Measurements from ENCODE around the gene JAK3.

Gene JAK3

GRCh38 chr19:17865364-17866311 is 17.9 kb upstream of the JAK3 start:
- no peak for DNase-seq

DNA sequence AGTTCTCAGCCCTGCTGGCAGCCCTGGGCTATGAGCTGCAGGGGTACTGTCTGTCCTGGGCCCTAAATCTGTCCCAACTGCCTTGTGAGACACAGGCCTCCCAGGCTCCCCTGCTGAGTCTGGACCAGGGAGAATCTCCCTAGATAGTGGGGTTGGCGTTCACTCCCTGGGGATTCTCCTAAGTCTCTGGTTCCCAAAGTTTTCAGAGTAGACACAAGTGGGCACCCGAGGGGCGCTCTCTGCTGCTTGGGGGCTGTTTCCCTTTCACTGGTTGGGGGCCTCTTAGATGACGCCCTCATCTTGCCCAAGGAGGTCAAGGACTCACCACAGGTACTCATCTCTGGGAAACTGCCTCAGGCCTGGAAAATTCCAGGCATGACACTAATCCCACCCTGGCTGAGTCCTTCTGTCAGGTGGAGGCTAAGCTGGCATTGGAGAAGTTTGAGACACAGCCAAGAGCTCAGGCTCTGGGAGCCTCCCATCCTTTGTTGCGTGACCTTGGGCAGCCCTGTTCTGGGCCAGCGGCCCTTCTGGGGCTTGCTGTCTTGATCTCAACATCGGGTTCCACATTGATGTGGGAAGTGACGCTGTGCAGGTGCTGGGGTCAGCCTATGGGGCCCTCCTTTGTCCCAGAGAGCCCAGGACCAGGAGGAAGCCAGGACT is 15.9 kb upstream of the JAK3 start:
- DNase-seq, result no peak

DNA sequence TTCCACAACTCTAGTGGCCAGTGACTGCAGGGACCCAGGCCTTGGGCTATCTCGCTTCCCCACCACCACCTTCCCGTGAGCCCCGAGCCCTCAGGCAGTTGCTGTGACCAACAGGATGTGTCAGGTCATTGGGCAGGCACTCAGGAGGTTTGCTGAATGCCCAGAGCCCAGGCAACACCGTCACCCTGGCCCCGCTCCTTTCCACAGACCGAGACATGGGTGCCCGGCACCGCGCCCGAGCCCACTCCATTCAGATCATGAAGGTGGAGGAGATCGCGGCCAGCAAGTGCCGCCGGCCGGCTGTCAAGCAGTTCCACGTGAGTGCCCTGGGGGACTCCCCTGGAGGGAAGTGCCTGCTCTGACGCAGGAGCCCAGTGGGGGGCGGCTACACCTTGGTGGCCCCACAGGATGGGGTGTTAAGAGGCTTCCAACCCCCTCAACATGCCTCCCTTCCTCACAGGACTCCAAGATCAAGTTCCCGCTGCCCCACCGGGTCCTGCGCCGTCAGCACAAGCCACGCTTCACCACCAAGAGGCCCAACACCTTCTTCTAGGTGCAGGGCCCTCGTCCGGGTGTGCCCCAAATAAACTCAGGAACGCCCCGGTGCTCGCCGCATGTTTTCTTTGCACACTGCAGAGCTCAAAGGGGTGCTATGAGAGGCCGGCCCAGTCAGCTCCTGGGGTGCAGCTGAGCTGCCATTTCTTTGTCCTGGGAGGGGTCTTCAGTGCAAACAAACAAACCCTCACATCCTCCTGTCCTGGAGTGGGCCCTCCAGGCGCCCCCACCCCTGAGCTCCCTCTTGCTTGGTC is 15.1 kb upstream of the JAK3 start:
- DNase-seq, result no peak

DNA sequence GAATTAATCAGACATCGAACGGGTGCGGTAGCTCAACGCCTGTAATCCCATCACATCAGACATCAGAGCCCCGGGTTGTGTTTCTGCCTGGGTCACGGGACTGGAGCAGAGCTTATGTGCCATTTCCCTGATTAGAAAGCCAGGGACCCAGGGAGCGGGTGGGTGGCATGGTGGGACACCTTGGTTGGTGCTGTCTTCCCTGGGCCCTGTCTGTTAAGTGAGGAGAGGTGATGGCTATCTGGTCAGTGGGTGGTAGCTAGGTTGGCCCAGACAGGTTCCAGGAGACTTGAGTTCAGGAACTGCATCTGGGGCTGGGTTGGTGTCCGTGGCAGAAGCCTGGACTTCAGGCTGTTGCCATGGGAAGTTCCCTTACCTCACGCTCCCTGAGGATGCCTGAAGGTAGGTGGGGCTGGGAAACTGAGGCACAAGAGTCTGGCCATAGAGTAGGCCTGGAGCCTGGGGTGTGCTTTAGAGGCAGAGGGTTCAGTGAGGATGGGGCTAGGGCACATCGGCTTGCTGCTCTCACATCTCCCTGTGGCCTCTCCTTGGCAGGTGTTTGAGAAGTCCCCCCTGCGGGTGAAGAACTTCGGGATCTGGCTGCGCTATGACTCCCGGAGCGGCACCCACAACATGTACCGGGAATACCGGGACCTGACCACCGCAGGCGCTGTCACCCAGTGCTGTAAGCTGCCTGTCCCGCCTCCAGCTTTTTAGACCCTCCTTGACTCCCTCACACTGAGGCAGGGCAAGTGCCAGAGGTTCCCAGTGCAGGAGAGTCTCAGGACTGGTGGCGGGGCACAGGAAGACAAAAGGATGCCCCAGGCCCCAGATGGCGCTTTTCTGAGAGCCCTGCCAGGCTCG is 14.0 kb upstream of the JAK3 start:
- no peak for DNase-seq

- no peak for DNase-seq
Observed at GRCh38 chr19:17860993-17861360, 13.2 kb upstream of the JAK3 start.

DNA sequence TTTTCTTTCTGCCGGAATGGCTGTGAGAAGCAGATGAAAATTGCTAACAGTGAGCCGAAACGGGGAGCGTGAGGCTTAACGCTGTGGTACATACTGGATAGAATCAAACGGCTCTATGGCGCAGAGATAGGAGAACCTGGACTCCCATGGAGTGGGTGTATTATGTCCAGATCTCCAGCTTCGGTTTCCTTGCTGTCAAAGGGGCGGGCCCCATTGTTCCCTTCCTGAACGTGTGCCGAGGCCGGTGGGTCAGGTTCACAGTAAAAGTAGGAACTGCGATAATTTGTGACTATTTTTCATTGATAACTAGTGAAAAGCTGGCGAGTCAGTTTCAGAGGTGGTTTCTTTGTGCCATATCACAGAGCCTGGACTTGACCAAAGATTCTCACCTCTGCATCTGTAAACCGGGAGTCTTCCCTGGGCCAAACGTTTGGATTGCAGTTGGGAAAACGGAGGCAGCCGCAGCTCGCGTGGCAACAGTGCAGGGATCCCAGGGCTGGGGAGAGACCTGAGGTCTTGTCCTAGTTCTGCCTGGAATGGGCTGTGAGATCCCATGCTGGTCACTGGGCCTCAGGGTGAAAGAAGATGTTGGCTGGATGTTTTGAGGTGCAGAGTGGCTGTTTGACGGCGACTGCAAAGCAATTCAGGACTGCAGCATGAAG is 12.7 kb upstream of the JAK3 start:
- DNase-seq, result no peak

GRCh38 chr19:17859533-17860330 is 11.9 kb upstream of the JAK3 start, which contains the start of gene RPL18A:
RPL18A (plus strand) TSS chr19:17859910; CDS start chr19:17859957, 47 bp downstream.
- DNase-seq, result peak; percentile 100

DNA sequence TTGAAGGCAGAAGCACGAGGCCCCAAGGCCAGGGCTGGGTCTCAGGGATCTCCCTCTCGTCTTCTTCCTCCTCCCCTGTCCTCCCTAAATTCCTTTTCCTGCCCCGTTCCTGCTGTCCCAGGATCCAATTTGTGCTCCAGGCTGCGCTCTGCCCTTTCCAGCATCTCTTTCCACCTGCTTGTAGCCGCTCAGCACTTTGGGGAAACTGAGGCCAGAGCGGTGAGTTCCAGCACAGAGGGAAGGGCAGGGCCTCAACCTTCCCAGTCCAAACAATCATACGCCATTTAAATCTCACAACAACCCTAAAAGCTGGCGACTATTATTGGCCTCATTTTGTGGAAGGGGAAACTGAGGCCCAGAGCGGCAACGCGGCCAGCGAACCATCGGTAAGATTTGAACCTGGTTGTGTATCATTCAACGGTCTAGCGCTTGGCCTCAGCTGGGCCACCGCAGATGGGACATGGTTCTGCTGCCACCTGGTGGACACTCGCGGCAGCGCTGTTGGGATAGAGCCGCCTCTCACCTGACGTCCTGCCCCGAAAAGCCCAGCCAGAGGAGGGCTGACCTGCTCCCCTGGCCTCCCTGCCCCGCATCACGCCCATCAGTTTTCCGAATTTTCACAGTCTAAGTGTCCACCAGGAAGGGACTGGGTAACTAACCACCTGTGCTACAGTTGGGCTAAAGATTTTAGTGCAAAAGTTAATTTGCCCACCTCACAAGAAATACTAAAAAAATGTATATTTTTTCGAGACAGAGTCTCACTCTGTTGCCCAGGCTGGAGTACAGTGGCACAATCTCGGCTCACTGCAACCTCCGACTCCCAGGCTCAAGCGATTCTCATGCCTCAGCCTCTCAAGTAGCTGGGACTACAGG is 7.7 kb upstream of the JAK3 start:
- no peak for DNase-seq

DNA sequence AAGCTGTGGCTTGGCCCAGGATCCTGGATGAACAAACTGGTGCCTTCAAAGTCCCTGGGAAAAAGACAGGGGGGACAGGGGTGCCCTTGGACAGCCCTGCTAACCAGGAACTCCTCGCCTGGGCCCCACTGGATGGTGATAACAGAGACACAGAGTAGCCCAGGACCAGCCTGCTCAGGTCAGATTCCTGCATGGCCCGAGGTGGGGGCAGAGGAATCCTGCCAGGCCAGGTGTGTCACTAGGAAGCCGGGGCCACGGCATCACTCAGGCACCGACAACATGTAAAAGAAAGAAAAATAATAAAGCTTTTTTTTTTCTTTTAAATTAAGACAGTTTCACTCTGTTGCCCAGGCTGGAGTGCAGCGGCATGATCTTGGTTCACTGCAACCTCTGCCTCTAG is 6.3 kb upstream of the JAK3 start:
- no peak for DNase-seq

DNA sequence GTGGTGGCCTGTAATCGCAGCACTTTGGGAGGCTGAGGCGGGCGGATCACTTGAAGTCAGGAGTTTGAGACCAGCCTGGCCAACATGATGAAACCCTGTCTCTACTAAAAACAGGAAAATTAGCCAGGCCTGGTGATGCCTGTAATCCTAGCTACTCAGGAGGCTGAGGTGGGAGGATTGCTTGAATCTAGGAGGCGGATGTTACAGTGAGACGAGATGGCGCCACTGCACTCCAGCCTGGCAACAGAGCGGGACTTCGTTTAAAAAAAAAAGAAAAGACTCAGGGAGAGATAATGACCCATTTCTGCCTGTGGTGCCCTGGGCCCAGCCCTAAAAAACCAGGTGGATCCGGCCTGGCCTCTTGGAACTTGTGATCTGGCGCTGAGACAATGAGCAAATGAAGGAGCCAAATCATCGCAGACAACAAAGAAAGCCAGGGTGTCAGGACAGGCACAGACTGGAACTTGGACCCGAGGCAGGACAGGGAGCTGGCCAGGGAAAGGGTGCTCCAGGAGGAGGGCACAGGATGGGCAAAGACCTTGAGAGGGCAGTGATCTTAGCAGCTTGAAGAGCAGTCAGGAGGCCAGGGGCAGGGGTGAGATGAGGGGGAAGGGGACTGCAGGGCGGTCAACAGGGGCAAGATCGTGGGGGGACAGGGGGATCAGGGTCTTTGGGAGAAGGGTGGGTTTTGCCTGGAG is 962 bp upstream of the JAK3 start:
- DNase-seq, result no peak

DNA sequence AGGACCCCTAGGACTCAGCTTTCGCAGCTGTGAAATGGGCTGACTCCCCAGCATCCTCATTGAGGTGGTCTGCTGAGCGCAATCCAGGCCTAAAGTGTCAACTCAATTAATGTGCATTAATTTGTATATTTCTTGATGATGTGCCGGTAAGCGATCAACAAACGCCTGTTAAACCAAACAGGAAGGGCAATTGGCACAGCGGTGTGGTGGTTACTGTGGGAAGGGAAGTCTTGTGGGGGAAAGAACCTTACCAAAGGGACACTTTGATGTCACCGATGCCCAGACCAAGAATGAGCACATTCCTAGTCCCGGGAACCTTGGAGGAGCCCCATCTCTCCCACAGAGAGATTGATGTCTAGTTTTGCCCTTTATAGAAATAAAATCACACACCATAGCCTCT is 1.6 kb downstream of the JAK3 start:
- no peak for DNase-seq

DNA sequence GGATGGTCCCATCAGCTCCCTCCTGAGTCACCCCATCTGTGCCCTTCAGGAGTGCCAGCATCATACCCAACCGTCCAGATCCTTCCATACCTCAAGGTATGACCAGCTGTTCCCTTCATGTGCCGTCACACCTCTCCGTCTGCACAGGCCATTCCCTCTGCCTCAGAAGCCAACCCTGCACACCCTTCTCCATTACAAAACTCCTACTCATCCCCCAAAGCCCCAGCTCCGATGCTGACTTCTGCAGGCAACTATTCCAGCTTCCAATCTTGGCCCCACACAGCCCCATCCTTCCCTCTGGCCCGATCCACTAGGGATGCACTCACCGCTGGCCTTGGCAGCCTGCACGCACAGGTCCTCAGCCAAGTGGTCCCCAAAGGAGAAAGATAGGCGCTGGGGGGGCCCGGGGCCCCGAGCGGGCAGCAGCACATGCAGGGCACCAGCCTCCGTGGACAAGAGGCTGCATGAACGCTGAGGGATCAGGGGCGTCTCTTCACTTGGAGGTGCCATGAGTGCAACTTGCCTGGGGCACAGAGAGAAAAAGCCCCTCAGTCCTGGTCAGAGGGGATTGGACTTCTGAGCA is 3.8 kb downstream of the JAK3 start:
- DNase-seq, result no peak

- no peak for DNase-seq
Observed at GRCh38 chr19:17843292-17843827, 4.4 kb downstream of the JAK3 start.

- no peak for DNase-seq
Observed at GRCh38 chr19:17842663-17843291, 5.0 kb downstream of the JAK3 start.

- peak; percentile 30 for DNase-seq
Observed at GRCh38 chr19:17841810-17842662, 5.7 kb downstream of the JAK3 start.

- DNase-seq, result no peak
Observed at GRCh38 chr19:17841371-17841809, 6.4 kb downstream of the JAK3 start.

GRCh38 chr19:17840019-17840418 is 7.8 kb downstream of the JAK3 start:
- no peak for DNase-seq

Data from NCI-H524 treated with DMSO at 0.1 percent for 48 hours (cell line).